Activated naive CD4-positive, alpha-beta T cell treated with anti-CD3 and anti-CD28 coated beads, Interleukin-2, amount 50 U/mL, for 72 hours (primary cell): ENCODE results near the gene CHMP4A. TPM values are rescaled to one million over a fixed set of nuclear protein-coding genes. Genes with fewer than 3 reads are reported as not detected.
A peak's percentile ranks its signal among the peaks of the same experiment; 100 is the strongest.
"Not testable (repeated sequence)": the region's sequence is repeated elsewhere in the genome, so short reads cannot be mapped to it uniquely, and the experiment has no call there.

ENCODE experiments used
- ATAC-seq, 2 donors: fragments of 150-1000 bp; cut with Tn5 transposase; 2 replicates each; pipeline ENCODE4 v1.10.0; 2021; ENCODE audit warnings: mild to moderate bottlenecking in 2 of 2, moderate library complexity in 2 of 2
- DNase-seq, 2 donors: peaks; one replicate each; pipeline ENCODE4 v3.0.0; 2021 to 2022; ENCODE audit warnings: low spot score in 2 of 2
- H3K27ac Mint-ChIP-seq, 2 donors: one replicate each; pipeline ENCODE4 v1.8.0; 2022; ENCODE audit warnings: mild to moderate bottlenecking in 2 of 2, mixed read lengths in 2 of 2
- H3K36me3 Mint-ChIP-seq, 2 donors: one replicate each; pipeline ENCODE4 v1.8.0; 2022; ENCODE audit warnings: mixed read lengths in 2 of 2
- H3K9me3 Mint-ChIP-seq, 2 donors: one replicate each; pipeline ENCODE4 v1.8.0; 2022; ENCODE audit warnings: mixed read lengths in 2 of 2
- total RNA-seq, 2 donors: library from RNA; stranded (reverse); gene quantifications; one replicate each; pipeline ENCODE4 v1.2.3, GENCODE V29; 2022

Gene CHMP4A
- total RNA-seq, 2 donors from 2014 or later = 69.2 to 74.2 TPM

- no peak overlapping the region for H3K27ac Mint-ChIP-seq
- H3K36me3 Mint-ChIP-seq = peaks cover 0 to 15% of the 10 kb centered on the region in 2 donors
- ATAC-seq = no peak
- H3K9me3 Mint-ChIP-seq = no peaks in the 10 kb centered on the region
- no peak for DNase-seq
Observed at GRCh38 chr14:24252289-24253124, 39.2 kb upstream of the CHMP4A start.

- no peaks in the 10 kb centered on the region for H3K9me3 Mint-ChIP-seq
- peak in 1 of 2 donors; percentile 6 for ATAC-seq
- peaks cover 0 to 15% of the 10 kb centered on the region in 2 donors for H3K36me3 Mint-ChIP-seq
- DNase-seq = no peak
- H3K27ac Mint-ChIP-seq = peak overlapping the region in 1 of 2 donors; percentile 17
Observed at GRCh38 chr14:24251880-24252288, 38.6 kb upstream of the CHMP4A start.

GRCh38 chr14:24250354-24250753 is 37.1 kb upstream of the CHMP4A start:
- Mint-ChIP-seq H3K9me3 (no peaks in the 10 kb centered on the region), H3K36me3 (peaks cover 0 to 14% of the 10 kb centered on the region in 2 donors), H3K27ac (peak overlapping the region; percentile 38)
- DNase-seq (no peak), ATAC-seq (no peak)

GRCh38 chr14:24249230-24250021 is 36.1 kb upstream of the CHMP4A start:
- Mint-ChIP-seq H3K36me3 (peaks cover 0 to 6% of the 10 kb centered on the region in 2 donors), H3K9me3 (no peaks in the 10 kb centered on the region), H3K27ac (peak overlapping the region; percentile 37 to 72)
- no peak for ATAC-seq
- DNase-seq = no peak

GRCh38 chr14:24247422-24247821 is 34.1 kb upstream of the CHMP4A start:
- Mint-ChIP-seq H3K9me3 (no peaks in the 10 kb centered on the region), H3K36me3 (no peaks in the 10 kb centered on the region), H3K27ac (peak overlapping the region; percentile 33 to 81)
- ATAC-seq = no peak
- DNase-seq = no peak

GRCh38 chr14:24246765-24247212 is 33.5 kb upstream of the CHMP4A start:
- Mint-ChIP-seq H3K36me3 (peaks cover 4 to 5% of the 10 kb centered on the region in 2 donors), H3K9me3 (no peaks in the 10 kb centered on the region), H3K27ac (peak overlapping the region in 1 of 2 donors; percentile 81)
- ATAC-seq (peak; percentile 9 to 11), DNase-seq (peak in 1 of 2 donors; percentile 26)

- H3K27ac Mint-ChIP-seq = peak overlapping the region in 1 of 2 donors; percentile 41
- peaks cover 4 to 13% of the 10 kb centered on the region in 2 donors for H3K36me3 Mint-ChIP-seq
- H3K9me3 Mint-ChIP-seq, ATAC-seq, DNase-seq: not testable (repeated sequence)
Observed at GRCh38 chr14:24245350-24245749, 32.1 kb upstream of the CHMP4A start.

- H3K27ac Mint-ChIP-seq = peak overlapping the region; percentile 92 to 99
- H3K36me3 Mint-ChIP-seq = peaks cover 10 to 24% of the 10 kb centered on the region in 2 donors
- no peak for ATAC-seq
- DNase-seq = peak in 1 of 2 donors; percentile 55
- H3K9me3 Mint-ChIP-seq = no peaks in the 10 kb centered on the region
Observed at GRCh38 chr14:24243336-24243836, 30.1 kb upstream of the CHMP4A start.

- peak in 1 of 2 donors; percentile 95 for DNase-seq
- peak; percentile 84 to 87 for ATAC-seq
- H3K9me3 Mint-ChIP-seq = no peaks in the 10 kb centered on the region
- H3K27ac Mint-ChIP-seq = peak overlapping the region; percentile 92 to 99
- peaks cover 20 to 37% of the 10 kb centered on the region in 2 donors for H3K36me3 Mint-ChIP-seq
Observed at GRCh38 chr14:24241829-24242443, 28.6 kb upstream of the CHMP4A start.

GRCh38 chr14:24240110-24240918 is 27.0 kb upstream of the CHMP4A start:
- H3K9me3 Mint-ChIP-seq = no peaks in the 10 kb centered on the region
- no peak for ATAC-seq
- peak in 1 of 2 donors; percentile 53 for DNase-seq
- H3K27ac Mint-ChIP-seq = peak overlapping the region; percentile 32 to 92
- H3K36me3 Mint-ChIP-seq = peaks cover 34 to 52% of the 10 kb centered on the region in 2 donors

- peaks cover 34 to 64% of the 10 kb centered on the region in 2 donors for H3K36me3 Mint-ChIP-seq
- DNase-seq (peak in 1 of 2 donors; percentile 28), ATAC-seq (no peak)
- H3K9me3 Mint-ChIP-seq = no peaks in the 10 kb centered on the region
- H3K27ac Mint-ChIP-seq = peak overlapping the region; percentile 50 to 69
Observed at GRCh38 chr14:24238527-24239037, 25.3 kb upstream of the CHMP4A start.

- DNase-seq = peak in 1 of 2 donors; percentile 44
- no peak for ATAC-seq
- Mint-ChIP-seq H3K36me3 (peaks cover 34 to 69% of the 10 kb centered on the region in 2 donors), H3K27ac (peak overlapping the region; percentile 5 to 69), H3K9me3 (no peaks in the 10 kb centered on the region)
Observed at GRCh38 chr14:24238123-24238522, 24.8 kb upstream of the CHMP4A start.

GRCh38 chr14:24237463-24237955 is 24.2 kb upstream of the CHMP4A start:
- DNase-seq (no peak), ATAC-seq (no peak)
- no peaks in the 10 kb centered on the region for H3K9me3 Mint-ChIP-seq
- H3K36me3 Mint-ChIP-seq = peaks cover 34 to 75% of the 10 kb centered on the region in 2 donors
- H3K27ac Mint-ChIP-seq = peak overlapping the region; percentile 5 to 69

- H3K27ac Mint-ChIP-seq = peak overlapping the region; percentile 12 to 69
Observed at GRCh38 chr14:24236689-24237462, 23.6 kb upstream of the CHMP4A start.

More at GRCh38 chr14:24236689-24237462, 23.6 kb upstream of the CHMP4A start:
- Mint-ChIP-seq H3K36me3 (peaks cover 31 to 78% of the 10 kb centered on the region in 2 donors), H3K9me3 (no peaks in the 10 kb centered on the region)
- ATAC-seq (no peak), DNase-seq (peak in 1 of 2 donors; percentile 52)
